Astrocyte (in vitro differentiated cells and primary cell): ENCODE data around the gene STAP2. TPM values are rescaled to one million over a fixed set of nuclear protein-coding genes. Genes with fewer than 3 reads are reported as not detected.

Source experiments
- DNase-seq: peaks from one replicate; pipeline ENCODE4 v3.0.0-alpha.2; 2010; ENCODE audit warnings: low read depth
- FAIRE-seq: peaks from 2 replicates; lab custom pipeline; 2011; peaks lifted over from hg19 to GRCh38; lab: Jason Lieb, UNC
- H2AFZ ChIP-seq: 2 replicates; pipeline ENCODE4 v1.6.0; 2012; ENCODE audit warnings: low read depth, low read length, inconsistent platforms
- H3K27ac ChIP-seq: 2 replicates; pipeline ENCODE4 v1.5.1; 2011; ENCODE audit warnings: low read depth, low read length, inconsistent platforms
- H3K27me3 ChIP-seq: 2 replicates; pipeline ENCODE4 v1.6.0; 2011; ENCODE audit warnings: low read length, inconsistent platforms; ENCODE audit not compliant: insufficient read depth
- H3K36me3 ChIP-seq: 2 replicates; pipeline ENCODE4 v1.5.1; 2011; ENCODE audit warnings: low read length, inconsistent platforms; ENCODE audit not compliant: insufficient read depth
- H3K4me1 ChIP-seq: 2 replicates; pipeline ENCODE4 v1.5.1; 2011; ENCODE audit warnings: low read length, inconsistent platforms; ENCODE audit not compliant: insufficient read depth
- H3K4me2 ChIP-seq: 2 replicates; pipeline ENCODE4 v1.6.0; 2012; ENCODE audit warnings: low read length, inconsistent platforms
- H3K4me3 ChIP-seq: 2 replicates; pipeline ENCODE4 v1.5.1; 2011; ENCODE audit warnings: low read depth, mild to moderate bottlenecking, low read length, inconsistent platforms; ENCODE audit not compliant: insufficient read depth
- H3K79me2 ChIP-seq: 2 replicates; pipeline ENCODE4 v1.6.0; 2012; ENCODE audit warnings: mild to moderate bottlenecking, low read length, inconsistent platforms; ENCODE audit not compliant: insufficient read depth
- H3K9ac ChIP-seq: 2 replicates; pipeline ENCODE4 v1.6.0; 2012; ENCODE audit warnings: mild to moderate bottlenecking, low read length, inconsistent platforms
- H3K9me3 ChIP-seq: 2 replicates; pipeline ENCODE4 v1.5.1; 2012; ENCODE audit warnings: low read depth, mild to moderate bottlenecking, low read length, inconsistent platforms; ENCODE audit not compliant: insufficient read depth
- H4K20me1 ChIP-seq: 2 replicates; pipeline ENCODE4 v1.6.0; 2012; ENCODE audit warnings: low read length, inconsistent platforms; ENCODE audit not compliant: insufficient read depth
- H3K27ac Mint-ChIP-seq: one replicate; pipeline ENCODE4 v1.8.0; 2021; ENCODE audit warnings: mild to moderate bottlenecking, mixed read lengths; ENCODE audit not compliant: unreplicated experiment
- H3K27me3 Mint-ChIP-seq: one replicate; pipeline ENCODE4 v1.8.0; 2021; ENCODE audit warnings: low read depth, mixed read lengths; ENCODE audit not compliant: unreplicated experiment
- H3K36me3 Mint-ChIP-seq: one replicate; pipeline ENCODE4 v1.8.0; 2021; ENCODE audit warnings: low read depth, mixed read lengths; ENCODE audit not compliant: unreplicated experiment
- H3K4me1 Mint-ChIP-seq: one replicate; pipeline ENCODE4 v1.8.0; 2021; ENCODE audit warnings: low read depth, mixed read lengths; ENCODE audit not compliant: unreplicated experiment
- H3K4me3 Mint-ChIP-seq: one replicate; pipeline ENCODE4 v1.8.0; 2021; ENCODE audit warnings: mild to moderate bottlenecking, moderate library complexity, mixed read lengths; ENCODE audit not compliant: unreplicated experiment
- H3K9me3 Mint-ChIP-seq: one replicate; pipeline ENCODE4 v1.8.0; 2021; ENCODE audit warnings: mild to moderate bottlenecking, mixed read lengths; ENCODE audit not compliant: unreplicated experiment
- CTCF ChIP-seq: IDR thresholded peaks from 2 replicates; pipeline ENCODE4 v1.5.1; 2011; ENCODE audit warnings: low read depth, mild to moderate bottlenecking, inconsistent platforms, low read length, moderate library complexity; ENCODE audit not compliant: insufficient read depth
- EZH2 ChIP-seq: IDR thresholded peaks from 2 replicates; pipeline ENCODE4 v1.6.1; 2012; ENCODE audit warnings: mild to moderate bottlenecking, low read length, inconsistent platforms; ENCODE audit not compliant: insufficient read depth
- total RNA-seq: library from RNA; stranded (reverse); gene quantifications from 2 replicates; pipeline ENCODE4 v1.2.1, GENCODE V29; 2021

The STAP2 gene
- total RNA-seq, 1 donor from 2014 or later: 5.3 TPM

- no peak overlapping the region for H3K27ac ChIP-seq
- Mint-ChIP-seq H3K27ac (no peak overlapping the region), H3K9me3 (no peaks in the 10 kb centered on the region), H3K36me3 (no peaks in the 10 kb centered on the region), H3K27me3 (peaks cover 7% of the 10 kb centered on the region), H3K4me3 (no peak overlapping the region), H3K4me1 (peaks cover 2% of the 10 kb centered on the region)
- TF ChIP-seq EZH2 (no peak), CTCF (no peak)
- H3K4me2 ChIP-seq: no peak overlapping the region
- H3K4me1 ChIP-seq: no peaks in the 10 kb centered on the region
- H2AFZ ChIP-seq: no peak overlapping the region
- DNase-seq (no peak), FAIRE-seq (no peak)
- no peaks in the 10 kb centered on the region for H3K9me3 ChIP-seq
- no peaks in the 10 kb centered on the region for H4K20me1 ChIP-seq
- peaks cover 6% of the 10 kb centered on the region for H3K27me3 ChIP-seq
- no peaks in the 10 kb centered on the region for H3K36me3 ChIP-seq
- no peaks in the 10 kb centered on the region for H3K79me2 ChIP-seq
- no peak overlapping the region for H3K9ac ChIP-seq
- H3K4me3 ChIP-seq: no peak overlapping the region
Measured at GRCh38 chr19:4300589-4300988, 38.0 kb downstream of the STAP2 start.

DNA sequence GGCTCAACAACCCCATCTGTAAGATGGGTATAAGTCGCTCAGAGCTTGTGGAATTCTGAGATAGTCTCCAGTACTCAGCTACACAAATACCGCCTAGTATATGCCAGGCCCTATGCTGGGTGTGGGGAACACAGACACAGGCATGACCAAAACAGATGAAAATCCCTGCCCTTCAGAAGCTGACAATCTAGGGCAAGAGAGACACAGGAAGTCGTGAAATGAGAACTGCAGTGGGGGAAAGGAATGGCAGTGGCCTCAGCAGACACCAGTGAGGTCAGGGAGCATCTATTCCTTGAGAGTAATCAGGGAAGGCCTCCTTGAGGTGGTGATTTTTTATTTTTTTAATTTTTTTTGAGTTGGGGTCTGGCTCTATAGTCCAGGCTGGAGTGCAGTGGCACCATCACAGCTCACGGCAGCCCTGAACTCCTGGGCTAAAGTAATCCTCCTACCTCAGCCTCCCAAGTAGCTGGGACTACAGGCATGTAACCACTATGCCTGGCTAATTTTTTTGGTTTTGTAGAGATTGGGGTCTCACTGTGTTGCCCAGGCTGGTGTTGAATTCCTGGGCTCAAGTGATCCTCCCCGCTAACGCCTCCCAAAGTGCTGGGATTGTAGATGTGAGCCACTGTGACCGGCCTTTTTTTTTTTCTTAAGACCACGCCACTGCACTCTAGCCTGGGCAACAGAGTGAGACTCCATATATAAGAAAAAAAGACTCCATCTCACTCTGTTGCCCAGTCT, 39.6 kb downstream of the STAP2 start:
- no peaks in the 10 kb centered on the region for H3K36me3 Mint-ChIP-seq
- peaks cover 2% of the 10 kb centered on the region for H3K4me1 Mint-ChIP-seq
- peak overlapping the region; percentile 47 for H3K27ac Mint-ChIP-seq

More for the DNA sequence above, 39.6 kb downstream of the STAP2 start:
- Histone ChIP-seq H4K20me1 (no peaks in the 10 kb centered on the region), H3K9me3 (no peaks in the 10 kb centered on the region), H3K4me2 (no peak overlapping the region), H3K27ac (no peak overlapping the region), H3K4me1 (no peaks in the 10 kb centered on the region), H3K4me3 (no peak overlapping the region), H3K79me2 (no peaks in the 10 kb centered on the region), H3K36me3 (no peaks in the 10 kb centered on the region), H3K27me3 (peaks cover 9% of the 10 kb centered on the region), H3K9ac (no peak overlapping the region), H2AFZ (no peak overlapping the region)
- Mint-ChIP-seq H3K27me3 (peaks cover 15% of the 10 kb centered on the region), H3K9me3 (no peaks in the 10 kb centered on the region), H3K4me3 (no peak overlapping the region)
- TF ChIP-seq CTCF (no peak), EZH2 (no peak)
- FAIRE-seq (no peak), DNase-seq (no peak)
